Mammary epithelial cell (primary cell): Measurements from ENCODE around the gene ENTPD2.

Source experiments
- CTCF ChIP-seq, 2 donors: IDR thresholded peaks in 1 of 2; conservative IDR thresholded peaks in 1 of 2; 2 replicates each; pipeline ENCODE4 v1.5.1; 2011 to 2012; ENCODE audit warnings: inconsistent platforms in 2 of 2, low read length in 2 of 2, mild to moderate bottlenecking in 2 of 2, control low read depth in 1 of 2, low read depth in 1 of 2; ENCODE audit not compliant: insufficient read depth in 1 of 2; ENCODE audit errors: extremely low read depth in 1 of 2
- EZH2 ChIP-seq: IDR thresholded peaks from 2 replicates; pipeline ENCODE4 v1.6.1; 2012; ENCODE audit warnings: low read length, inconsistent platforms, borderline replicate concordance

GRCh38 chr9:137009217-137009616 lies 44.6 kb downstream of the ENTPD2 start:
- TF ChIP-seq CTCF (conservative IDR thresholded peaks at IDR 0.05 in 1 of 2, IDR thresholded peaks at IDR 0.05 in 1 of 2; ENCODE audit: extremely low read depth in 1 of 2, insufficient read depth in 1 of 2, low read depth in 1 of 2, low read length in 2 of 2) (no peak), EZH2 (no peak)
